Amniotic stem cell (primary cell): ENCODE measurements around the gene SYNPO2.
A peak's percentile ranks its signal among the peaks of the same experiment; 100 is the strongest.
"Not testable (repeated sequence)": the region's sequence is repeated elsewhere in the genome, so short reads cannot be mapped to it uniquely, and the experiment has no call there.

ENCODE experiments used
- DNase-seq: peaks from one replicate; lab custom pipeline; 2025; lab: John Stamatoyannopoulos, UW

SYNPO2 gene

GRCh38 chr4:118975449-118976192, 87.0 kb downstream of the SYNPO2 start:
- DNase-seq: no peak

- DNase-seq: not testable (repeated sequence)
These were observed 87.5 kb downstream of the SYNPO2 start for GRCh38 chr4:118976193-118976560.

- DNase-seq: not testable (repeated sequence)
These were observed 88.4 kb downstream of the SYNPO2 start for GRCh38 chr4:118977100-118977499.

- DNase-seq: no peak
These were observed 91.1 kb downstream of the SYNPO2 start for GRCh38 chr4:118979712-118980111.

GRCh38 chr4:118981171-118981838, 92.7 kb downstream of the SYNPO2 start:
- no peak for DNase-seq

- peak; percentile 98 for DNase-seq
These were observed 93.3 kb downstream of the SYNPO2 start for GRCh38 chr4:118981839-118982381.

- DNase-seq: no peak
These were observed 94.6 kb downstream of the SYNPO2 start for GRCh38 chr4:118983293-118983692.

- DNase-seq: no peak
These were observed 95.2 kb downstream of the SYNPO2 start for GRCh38 chr4:118983831-118984230.

- DNase-seq: no peak
These were observed 96.7 kb downstream of the SYNPO2 start for GRCh38 chr4:118985170-118986000.

GRCh38 chr4:118987959-118988634, 99.4 kb downstream of the SYNPO2 start:
- DNase-seq: no peak

- DNase-seq: no peak
These were observed 100.0 kb downstream of the SYNPO2 start for GRCh38 chr4:118988635-118988972.

- DNase-seq: peak; percentile 70
These were observed 100.7 kb downstream of the SYNPO2 start for GRCh38 chr4:118989098-118990080.

GRCh38 chr4:118991686-118992085, 103.0 kb downstream of the SYNPO2 start:
- DNase-seq: no peak

GRCh38 chr4:118992149-118992548, 103.5 kb downstream of the SYNPO2 start:
- no peak for DNase-seq

- DNase-seq: no peak
These were observed 104.7 kb downstream of the SYNPO2 start for GRCh38 chr4:118993333-118993732.

GRCh38 chr4:118994030-118994429, 105.4 kb downstream of the SYNPO2 start:
- DNase-seq: no peak

- no peak for DNase-seq
These were observed 107.2 kb downstream of the SYNPO2 start for GRCh38 chr4:118995693-118996391.

- DNase-seq: no peak
These were observed 108.9 kb downstream of the SYNPO2 start for GRCh38 chr4:118997601-118998000.

GRCh38 chr4:118999919-119000318, 111.3 kb downstream of the SYNPO2 start:
- DNase-seq: no peak

GRCh38 chr4:119000400-119000799, 111.7 kb downstream of the SYNPO2 start:
- DNase-seq: no peak
